H1 (cell line): ENCODE measurements around the gene SMYD1. TPM values are rescaled to one million over a fixed set of nuclear protein-coding genes. Genes with fewer than 3 reads are reported as not detected.

ENCODE experiments used
- CHD7 ChIP-seq: fragments of 300-600 bp; sonication (generic); IDR thresholded peaks from 2 replicates; pipeline ENCODE4 v1.7.1; 2012; ENCODE audit warnings: low read length, moderate library complexity, mild to moderate bottlenecking, inconsistent platforms; ENCODE audit not compliant: insufficient replicate concordance
- polyA plus RNA-seq, 7 experiments: library from polyadenylated mRNA; depleted of rRNA in 3 of 7; stranded (reverse) in 5 of 7; unstranded in 2 of 7; fragments of >200 nt in 5 of 7; fragments of 200-250 nt in 2 of 7; gene quantifications; 1 replicate in 5 of 7; 2 replicates in 1 of 7; 4 replicates in 1 of 7; pipeline versions ENCODE4 v1.2.1 to v1.2.3, GENCODE V29; 2011 to 2013; ENCODE audit warnings: missing spikeins in 2 of 7, mixed read lengths in 2 of 7
- total RNA-seq: library from RNA; stranded (reverse); fragmentation: NEBNext Ultra II Directional; extraction: Animal tissue kit (Norgen Biotek cat#: 25700); gene quantifications from 2 replicates; pipeline ENCODE4 v1.2.1, GENCODE V29; 2021

Gene SMYD1
- total and polyA plus RNA-seq, 2 of the 8 experiments (the other 6 are each of a cell fraction or from before 2014, with no cell fraction given): 0.06 TPM; not detected in 1

GRCh38 chr2:88098558-88098900, 30.9 kb downstream of the SMYD1 start (continued):
- TF ChIP-seq CHD7: no peak
